Stomach (tissue), 4 donors: ENCODE data around the gene ECI1.

Experiments
- POLR2AphosphoS5 ChIP-seq, 3 donors: sonication (generic); formaldehyde crosslinking; IDR thresholded peaks; one replicate each; pipeline ENCODE4 v1.6.1; 2016; ENCODE audit warnings: antibody characterized with exemption in 3 of 3
- TF ChIP-seq, protein P1 (sequence below), 7 experiments: fragments of 450-650 bp in 4 of 7; fragments of 200-600 bp in 3 of 7; sonication (generic) in 3 of 7; IDR thresholded peaks; one replicate each; pipeline ENCODE4 v1.5.1; 2016 to 2019; ENCODE audit warnings: antibody characterized with exemption in 7 of 7, control low read depth in 2 of 7, mild to moderate bottlenecking in 1 of 7

GRCh38 chr16:2288726-2289125 lies 37.3 kb upstream of the ECI1 start:
- TF ChIP-seq POLR2AphosphoS5 (IDR thresholded peaks at IDR 0.05), result no peak
- TF ChIP-seq, protein P1, sequence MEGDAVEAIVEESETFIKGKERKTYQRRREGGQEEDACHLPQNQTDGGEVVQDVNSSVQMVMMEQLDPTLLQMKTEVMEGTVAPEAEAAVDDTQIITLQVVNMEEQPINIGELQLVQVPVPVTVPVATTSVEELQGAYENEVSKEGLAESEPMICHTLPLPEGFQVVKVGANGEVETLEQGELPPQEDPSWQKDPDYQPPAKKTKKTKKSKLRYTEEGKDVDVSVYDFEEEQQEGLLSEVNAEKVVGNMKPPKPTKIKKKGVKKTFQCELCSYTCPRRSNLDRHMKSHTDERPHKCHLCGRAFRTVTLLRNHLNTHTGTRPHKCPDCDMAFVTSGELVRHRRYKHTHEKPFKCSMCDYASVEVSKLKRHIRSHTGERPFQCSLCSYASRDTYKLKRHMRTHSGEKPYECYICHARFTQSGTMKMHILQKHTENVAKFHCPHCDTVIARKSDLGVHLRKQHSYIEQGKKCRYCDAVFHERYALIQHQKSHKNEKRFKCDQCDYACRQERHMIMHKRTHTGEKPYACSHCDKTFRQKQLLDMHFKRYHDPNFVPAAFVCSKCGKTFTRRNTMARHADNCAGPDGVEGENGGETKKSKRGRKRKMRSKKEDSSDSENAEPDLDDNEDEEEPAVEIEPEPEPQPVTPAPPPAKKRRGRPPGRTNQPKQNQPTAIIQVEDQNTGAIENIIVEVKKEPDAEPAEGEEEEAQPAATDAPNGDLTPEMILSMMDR (IDR thresholded peaks at IDR 0.05), result no peak
